HL-60 (cell line): ENCODE results near the gene TUBG1.

Experiments used
- DNase-seq, 2 experiments: peaks; one replicate each; pipeline ENCODE4 v3.0.0-alpha.2; 2010 to 2020; ENCODE audit warnings: low read depth in 1 of 2, low spot score in 1 of 2
- H3K27ac ChIP-seq: fragments of 250-450 bp; sonication (Bioruptor Pico); replicated peaks from 2 replicates; pipeline ENCODE4 v1.5.1; 2020; ENCODE audit warnings: mild to moderate bottlenecking, moderate library complexity
- H3K27me3 ChIP-seq: fragments of 250-450 bp; sonication (Bioruptor Pico); 2 replicates; pipeline ENCODE4 v1.5.1; 2021; ENCODE audit warnings: mild to moderate bottlenecking, moderate library complexity; ENCODE audit not compliant: insufficient read depth, poor library complexity, severe bottlenecking
- H3K4me3 ChIP-seq: replicated peaks from 2 replicates; pipeline ENCODE4 v1.5.1; 2011; ENCODE audit warnings: mild to moderate bottlenecking, control low read depth, low read length; ENCODE audit not compliant: insufficient read depth
- CTCF ChIP-seq: IDR thresholded peaks from one replicate; pipeline ENCODE4 v1.5.1; 2011; ENCODE audit warnings: low read length, control low read depth, inconsistent platforms; ENCODE audit not compliant: insufficient read depth
- GABPA ChIP-seq: IDR thresholded peaks from 2 replicates; pipeline ENCODE4 v1.6.1; 2012; ENCODE audit warnings: low read depth
- POLR2AphosphoS5 ChIP-seq: IDR thresholded peaks from 2 replicates; pipeline ENCODE4 v1.6.1; 2012; ENCODE audit warnings: low read depth
- SPI1 ChIP-seq: IDR thresholded peaks from 2 replicates; pipeline ENCODE4 v1.6.1; 2012; ENCODE audit warnings: low read depth, mild to moderate bottlenecking, borderline replicate concordance
- TF ChIP-seq, protein P1 (sequence below): IDR thresholded peaks from 2 replicates; pipeline ENCODE4 v1.6.1; 2012; ENCODE audit warnings: low read depth; ENCODE audit not compliant: insufficient replicate concordance

Gene TUBG1

GRCh38 chr17:42563950-42564349 is 45.5 kb upstream of the TUBG1 start:
- TF ChIP-seq POLR2AphosphoS5 = no peak
- no peak for TF ChIP-seq CTCF
- no peak for TF ChIP-seq GABPA
- no peak for TF ChIP-seq SPI1
- TF ChIP-seq, protein P1, sequence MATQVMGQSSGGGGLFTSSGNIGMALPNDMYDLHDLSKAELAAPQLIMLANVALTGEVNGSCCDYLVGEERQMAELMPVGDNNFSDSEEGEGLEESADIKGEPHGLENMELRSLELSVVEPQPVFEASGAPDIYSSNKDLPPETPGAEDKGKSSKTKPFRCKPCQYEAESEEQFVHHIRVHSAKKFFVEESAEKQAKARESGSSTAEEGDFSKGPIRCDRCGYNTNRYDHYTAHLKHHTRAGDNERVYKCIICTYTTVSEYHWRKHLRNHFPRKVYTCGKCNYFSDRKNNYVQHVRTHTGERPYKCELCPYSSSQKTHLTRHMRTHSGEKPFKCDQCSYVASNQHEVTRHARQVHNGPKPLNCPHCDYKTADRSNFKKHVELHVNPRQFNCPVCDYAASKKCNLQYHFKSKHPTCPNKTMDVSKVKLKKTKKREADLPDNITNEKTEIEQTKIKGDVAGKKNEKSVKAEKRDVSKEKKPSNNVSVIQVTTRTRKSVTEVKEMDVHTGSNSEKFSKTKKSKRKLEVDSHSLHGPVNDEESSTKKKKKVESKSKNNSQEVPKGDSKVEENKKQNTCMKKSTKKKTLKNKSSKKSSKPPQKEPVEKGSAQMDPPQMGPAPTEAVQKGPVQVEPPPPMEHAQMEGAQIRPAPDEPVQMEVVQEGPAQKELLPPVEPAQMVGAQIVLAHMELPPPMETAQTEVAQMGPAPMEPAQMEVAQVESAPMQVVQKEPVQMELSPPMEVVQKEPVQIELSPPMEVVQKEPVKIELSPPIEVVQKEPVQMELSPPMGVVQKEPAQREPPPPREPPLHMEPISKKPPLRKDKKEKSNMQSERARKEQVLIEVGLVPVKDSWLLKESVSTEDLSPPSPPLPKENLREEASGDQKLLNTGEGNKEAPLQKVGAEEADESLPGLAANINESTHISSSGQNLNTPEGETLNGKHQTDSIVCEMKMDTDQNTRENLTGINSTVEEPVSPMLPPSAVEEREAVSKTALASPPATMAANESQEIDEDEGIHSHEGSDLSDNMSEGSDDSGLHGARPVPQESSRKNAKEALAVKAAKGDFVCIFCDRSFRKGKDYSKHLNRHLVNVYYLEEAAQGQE = no peak
- H3K4me3 ChIP-seq = peak overlapping the region; percentile 85; the same call in 1 of the 2 replicates
- H3K27me3 ChIP-seq = no peaks in the 10 kb centered on the region

DNA sequence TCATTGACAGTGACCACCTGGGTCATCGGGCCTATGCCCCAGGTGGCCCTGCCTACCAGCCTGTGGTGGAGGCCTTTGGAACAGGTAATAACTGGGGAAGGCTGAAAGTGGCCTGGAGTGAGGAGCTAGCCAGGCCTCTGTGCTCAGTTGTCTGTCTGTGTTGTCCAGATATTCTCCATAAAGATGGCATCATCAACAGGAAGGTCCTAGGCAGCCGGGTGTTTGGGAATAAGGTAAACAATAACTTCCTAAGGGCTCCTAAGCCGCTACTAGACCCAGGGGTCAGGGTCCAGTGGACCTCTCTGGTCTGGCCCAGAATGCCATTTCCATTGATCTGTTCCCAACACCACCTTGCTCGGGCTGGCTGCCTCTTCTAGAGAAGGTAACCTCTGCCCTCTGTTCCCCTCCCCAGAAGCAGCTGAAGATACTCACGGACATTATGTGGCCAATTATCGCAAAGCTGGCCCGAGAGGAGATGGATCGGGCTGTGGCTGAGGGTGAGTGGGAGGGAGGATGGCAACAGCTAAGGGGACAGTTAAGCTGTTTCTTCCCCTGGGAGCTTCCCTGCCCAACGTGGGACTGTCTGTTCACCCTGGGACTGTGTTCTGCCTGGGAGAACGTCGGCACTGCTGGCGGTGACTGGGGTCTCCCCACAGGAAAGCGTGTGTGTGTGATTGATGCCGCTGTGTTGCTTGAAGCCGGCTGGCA is 44.5 kb upstream of the TUBG1 start:
- H3K27me3 ChIP-seq = no peaks in the 10 kb centered on the region
- no peak for DNase-seq
- H3K27ac ChIP-seq = no peak overlapping the region
- H3K4me3 ChIP-seq = no peak overlapping the region
- no peak for TF ChIP-seq GABPA
- TF ChIP-seq, protein P1 = no peak
- TF ChIP-seq CTCF = no peak
- no peak for TF ChIP-seq SPI1
- TF ChIP-seq POLR2AphosphoS5 = no peak

More at GRCh38 chr17:42563950-42564349, 45.5 kb upstream of the TUBG1 start:
- no peak for DNase-seq
- peak overlapping the region; percentile 94 for H3K27ac ChIP-seq

DNA sequence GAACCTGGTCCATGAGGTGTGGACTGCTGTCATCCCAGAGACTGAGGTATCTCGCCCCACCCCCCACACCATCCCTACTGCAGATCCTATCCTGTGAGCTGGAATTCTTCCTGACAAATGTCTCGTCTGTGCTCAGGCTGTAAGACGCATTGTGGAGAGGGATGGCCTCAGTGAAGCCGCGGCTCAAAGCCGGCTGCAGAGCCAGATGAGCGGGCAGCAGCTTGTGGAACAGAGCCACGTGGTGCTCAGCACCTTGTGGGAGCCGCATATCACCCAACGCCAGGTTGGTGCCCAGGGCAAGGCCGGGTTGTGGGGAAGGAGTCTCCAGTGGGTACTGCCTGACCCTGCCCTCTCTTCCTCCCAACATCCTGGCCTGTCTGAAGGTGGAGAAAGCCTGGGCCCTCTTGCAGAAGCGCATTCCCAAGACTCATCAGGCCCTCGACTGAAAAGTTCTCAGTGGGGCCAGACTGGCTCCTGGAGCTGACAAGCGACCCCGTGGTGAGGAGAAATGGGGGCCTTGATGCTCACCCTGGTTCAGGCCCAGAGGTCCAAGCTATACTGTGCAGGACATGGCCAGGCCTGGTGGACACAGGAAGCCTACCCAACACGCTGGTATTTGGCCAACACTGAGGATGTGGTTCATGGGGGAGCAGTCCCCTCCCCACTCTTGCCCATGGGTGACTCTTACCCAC is 43.8 kb upstream of the TUBG1 start:
- TF ChIP-seq POLR2AphosphoS5 (no peak), GABPA (no peak), SPI1 (no peak), CTCF (no peak)
- TF ChIP-seq, protein P1 = no peak
- Histone ChIP-seq H3K27me3 (no peaks in the 10 kb centered on the region), H3K27ac (no peak overlapping the region; the same call in 1 of the 2 replicates), H3K4me3 (no peak overlapping the region)
- DNase-seq = no peak
